Measurements from ENCODE around the gene USHBP1.

The USHBP1 gene

DNA sequence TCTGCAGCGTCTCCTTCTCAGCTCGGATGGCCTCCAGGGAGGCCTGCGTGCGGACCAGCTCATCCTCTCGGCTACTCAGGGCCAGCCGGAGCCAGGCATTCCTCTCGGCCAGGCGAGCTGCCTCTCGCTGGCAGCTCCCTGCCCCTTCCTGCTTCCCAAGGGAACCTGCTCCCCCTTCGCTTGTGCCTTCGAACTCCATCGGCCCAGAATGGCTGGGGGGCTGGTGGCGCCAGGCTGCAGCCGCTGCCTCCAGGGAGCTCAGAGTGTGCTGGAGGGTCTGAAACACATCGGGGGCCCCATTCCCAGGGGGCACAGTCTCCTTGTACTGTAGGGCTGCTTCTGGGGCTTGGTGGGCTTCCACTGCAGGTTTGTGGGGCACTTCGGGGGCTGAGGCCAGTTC, 2.0 kb downstream of the USHBP1 start:
- no peak for DNase-seq

DNA sequence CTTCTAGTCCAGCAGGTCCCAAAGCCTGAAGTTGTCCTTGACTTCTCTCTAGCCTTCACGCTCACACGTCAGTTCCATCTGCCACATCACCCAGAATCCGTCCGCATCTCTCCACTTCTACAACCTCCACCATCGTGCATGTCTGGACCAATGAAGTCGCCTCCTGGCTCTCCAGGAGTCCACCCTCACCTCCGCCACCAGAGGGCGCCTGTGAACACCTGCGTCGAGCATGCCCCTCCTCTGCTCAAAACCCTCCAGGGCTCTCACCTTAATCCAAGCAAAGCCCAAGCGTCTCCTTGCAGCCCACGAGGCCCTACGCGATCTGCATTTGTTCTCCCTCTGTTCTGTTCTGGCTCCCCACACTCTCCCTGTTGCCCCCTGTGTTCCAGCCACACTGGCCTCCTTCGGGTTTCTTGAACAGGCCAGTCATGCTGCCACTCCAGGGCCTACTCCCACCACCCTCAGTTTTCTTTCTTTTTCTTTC, 3.7 kb downstream of the USHBP1 start:
- DNase-seq = peak; percentile 68

GRCh38 chr19:17259934-17260333, 4.6 kb downstream of the USHBP1 start:
- DNase-seq = no peak

DNA sequence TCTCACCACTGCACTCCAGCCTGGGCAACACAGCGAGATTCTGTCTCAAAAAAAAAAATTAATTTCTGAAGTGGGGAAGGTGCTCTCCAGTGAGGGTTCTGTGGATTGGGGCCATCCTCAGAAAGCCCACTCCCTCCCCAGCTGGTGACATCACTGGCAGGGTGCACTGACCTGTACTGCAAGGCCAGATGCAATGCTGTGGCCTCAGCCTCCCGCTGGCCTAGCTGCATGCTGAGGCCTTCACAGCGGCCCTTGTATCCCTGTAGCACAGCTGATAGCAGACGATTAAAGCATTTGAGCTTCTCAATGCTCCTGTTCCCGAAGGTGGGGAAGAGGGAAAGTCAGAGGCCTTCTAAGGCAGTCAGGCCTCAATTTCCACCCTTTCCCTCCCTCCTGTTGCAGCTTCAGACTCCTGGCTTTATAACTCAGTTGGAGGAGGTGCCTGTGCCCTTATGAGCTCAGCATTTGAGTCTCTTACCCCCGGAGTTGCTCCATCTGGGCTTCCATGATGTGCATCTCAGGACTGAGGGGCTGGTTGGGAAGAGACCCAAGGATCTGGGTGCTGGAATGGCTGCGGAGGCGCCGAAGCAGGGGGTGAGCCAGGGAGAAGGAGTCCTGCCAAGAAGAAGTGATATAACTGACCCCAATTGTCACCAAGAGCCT, 5.3 kb downstream of the USHBP1 start:
- DNase-seq = no peak

- no peak for DNase-seq
Observed at GRCh38 chr19:17256130-17256529, 8.4 kb downstream of the USHBP1 start.

DNA sequence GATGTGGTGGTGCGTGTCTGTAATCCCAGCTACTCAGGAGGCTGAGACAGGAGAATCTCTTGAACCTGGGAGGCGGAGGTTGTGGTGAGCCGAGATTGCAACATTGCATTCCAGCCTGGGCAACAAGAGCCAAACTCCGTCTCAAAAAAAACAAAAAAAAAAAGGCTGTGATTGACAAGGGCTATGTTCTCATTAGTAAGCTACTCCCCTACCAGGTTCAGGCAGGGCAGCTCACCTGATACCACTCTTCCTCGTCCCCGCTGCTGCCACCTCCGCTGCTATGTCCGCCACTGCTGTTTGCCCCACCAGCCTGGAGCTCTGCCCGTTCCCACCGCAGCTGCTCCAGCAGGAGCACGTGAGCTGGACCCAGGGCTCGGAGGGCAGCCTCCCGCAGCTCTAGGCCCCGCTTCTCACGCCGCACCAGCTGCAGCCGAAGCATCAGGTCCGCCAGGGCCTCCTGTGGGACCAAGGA, 9.4 kb downstream of the USHBP1 start:
- no peak for DNase-seq

- no peak for DNase-seq
Observed at GRCh38 chr19:17254636-17255035, 9.9 kb downstream of the USHBP1 start.

DNA sequence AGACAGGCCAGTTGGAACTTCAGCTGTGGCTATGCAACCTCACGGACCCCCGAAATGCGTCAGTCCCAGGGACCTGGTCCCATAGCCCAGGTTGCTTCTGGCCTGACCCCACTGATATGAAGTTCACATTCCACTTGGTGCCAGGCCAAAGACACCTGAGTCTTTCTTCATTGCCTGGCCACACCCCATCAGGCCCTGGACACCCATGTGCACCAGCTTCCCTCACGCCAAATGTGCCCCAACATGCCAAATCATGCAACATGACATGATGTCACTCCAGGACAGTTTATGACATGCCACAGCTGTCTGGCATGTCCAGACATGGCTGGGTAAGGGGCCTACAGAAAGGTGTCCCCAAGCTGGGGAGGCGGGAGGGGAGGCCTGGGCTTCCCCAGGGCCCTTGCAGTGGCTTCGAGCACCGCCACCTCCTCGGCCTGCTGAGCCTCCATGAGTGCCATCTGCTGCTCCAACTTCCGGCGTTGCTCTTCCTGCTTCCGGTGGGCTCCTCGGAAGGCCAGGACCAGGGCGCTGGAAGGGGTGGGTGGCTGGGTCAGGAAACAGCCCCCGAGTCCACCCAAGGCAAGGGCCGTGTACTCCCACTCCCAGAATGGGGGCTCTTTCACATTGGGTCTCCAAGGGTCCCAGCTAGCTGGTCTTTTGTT, 14.5 kb downstream of the USHBP1 start:
- no peak for DNase-seq

DNA sequence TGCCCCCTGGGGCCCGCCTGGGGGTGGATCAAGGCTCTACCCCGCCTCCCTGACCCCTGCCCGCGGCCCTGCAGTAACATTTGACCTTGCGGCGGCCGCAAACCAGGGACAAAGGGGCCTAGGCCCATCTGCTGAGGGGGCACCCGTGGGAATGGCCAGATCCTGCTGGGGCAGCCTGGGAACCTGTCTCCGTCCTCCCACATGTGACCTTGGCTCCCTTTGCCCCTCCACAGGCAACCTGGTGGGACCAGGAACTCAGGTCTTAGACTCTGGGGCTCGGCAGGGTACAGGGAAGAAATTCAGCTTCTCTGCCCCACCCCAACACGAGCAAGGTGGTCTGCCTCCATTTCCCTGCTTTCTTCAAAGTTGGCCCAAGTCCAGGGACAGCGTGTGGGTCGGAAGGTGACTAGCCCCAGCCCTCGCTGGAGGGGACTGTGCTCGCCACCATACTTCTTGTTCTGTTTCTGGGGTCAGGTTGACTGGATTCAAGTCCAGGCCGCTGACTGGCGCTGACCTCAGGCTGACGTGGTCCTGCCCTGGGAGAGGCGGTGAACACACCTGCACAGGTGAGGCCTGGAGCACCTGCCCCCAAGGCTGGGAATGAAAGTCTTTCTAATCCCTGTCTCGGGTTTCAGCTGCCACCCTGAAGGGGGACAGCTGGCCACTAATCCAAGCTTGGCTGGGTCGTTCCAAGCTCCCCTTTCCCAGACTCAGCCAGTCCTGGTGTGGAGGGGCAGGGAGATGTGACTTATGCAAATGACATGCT, 16.4 kb downstream of the USHBP1 start:
- DNase-seq = no peak

- no peak for DNase-seq
Observed at GRCh38 chr19:17246681-17247425, 17.7 kb downstream of the USHBP1 start.

GRCh38 chr19:17245535-17245984, 19.0 kb downstream of the USHBP1 start, which contains the start of gene NR2F6:
TSS of gene NR2F6 (minus strand) at chr19:17245919. CDS start at chr19:17245220, 699 bp downstream.
- no peak for DNase-seq

- DNase-seq = no peak
Observed at GRCh38 chr19:17244618-17245534, 19.7 kb downstream of the USHBP1 start.

DNA sequence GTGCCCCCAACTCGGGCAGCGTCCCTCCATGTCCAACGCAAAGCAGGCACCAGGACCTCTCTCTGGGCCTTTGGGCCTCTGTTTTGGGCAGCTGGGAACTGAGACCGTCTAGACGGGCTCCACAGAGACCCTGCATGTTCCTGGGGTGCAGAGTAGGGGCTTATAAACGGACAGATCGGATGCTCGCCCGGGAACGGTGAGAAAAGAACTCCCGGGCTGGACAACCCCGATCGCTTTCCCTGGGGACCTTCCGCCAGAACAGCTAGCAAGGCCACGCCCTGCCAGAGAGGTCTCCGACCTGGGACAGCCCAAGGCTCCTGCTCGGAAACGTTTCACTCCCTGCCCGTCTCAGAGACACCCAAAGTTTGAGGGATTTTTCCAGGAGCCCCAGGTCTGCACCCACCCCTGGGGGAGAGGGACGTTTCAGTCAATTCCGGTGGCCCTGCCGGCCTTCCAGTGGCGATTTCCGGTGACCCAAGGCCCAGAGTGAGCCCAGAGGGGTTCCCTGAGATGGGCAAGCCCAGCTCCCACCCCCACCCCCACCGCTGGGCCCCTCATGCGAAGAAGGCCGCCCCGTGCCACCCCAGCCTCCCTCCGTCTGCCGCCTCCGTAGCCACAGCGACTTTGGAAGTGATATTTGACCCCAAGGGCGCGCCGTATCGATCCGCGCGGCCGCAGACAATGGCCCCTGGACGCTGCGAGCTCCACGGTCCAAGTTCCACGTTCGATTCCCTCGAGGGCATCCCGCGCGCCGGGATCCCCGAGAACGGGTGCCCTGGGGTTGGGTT, 20.5 kb downstream of the USHBP1 start:
- no peak for DNase-seq

DNA sequence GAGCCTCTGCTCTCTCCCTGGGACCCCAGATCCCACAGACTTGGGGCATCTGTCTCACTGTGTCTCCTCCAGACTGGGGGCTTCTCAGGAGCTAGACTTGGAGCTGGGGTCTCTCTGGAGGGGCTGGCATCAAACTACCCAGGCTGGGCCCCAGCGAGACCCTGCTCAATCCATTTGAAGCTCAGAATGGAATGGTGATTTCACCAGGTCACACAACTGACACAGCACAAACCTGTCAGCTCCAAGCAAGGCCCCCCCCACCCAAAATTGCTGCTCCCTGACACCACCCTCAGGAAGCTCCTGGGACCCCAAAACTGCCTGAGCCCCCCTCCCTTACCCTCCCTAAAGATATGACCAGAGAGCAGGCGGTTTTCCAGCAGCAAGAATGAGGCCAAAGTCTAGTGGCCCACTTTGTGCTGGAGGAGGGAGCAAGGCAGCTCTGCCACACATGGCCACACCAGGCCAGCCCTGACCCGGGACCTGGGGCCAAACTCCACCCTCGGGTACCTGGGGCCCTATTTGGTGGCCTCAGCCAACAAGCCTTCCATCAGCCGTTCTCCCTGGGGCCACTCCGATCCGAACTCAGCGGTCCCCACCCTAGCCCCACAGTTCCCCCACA, 21.2 kb downstream of the USHBP1 start:
- DNase-seq = no peak

DNA sequence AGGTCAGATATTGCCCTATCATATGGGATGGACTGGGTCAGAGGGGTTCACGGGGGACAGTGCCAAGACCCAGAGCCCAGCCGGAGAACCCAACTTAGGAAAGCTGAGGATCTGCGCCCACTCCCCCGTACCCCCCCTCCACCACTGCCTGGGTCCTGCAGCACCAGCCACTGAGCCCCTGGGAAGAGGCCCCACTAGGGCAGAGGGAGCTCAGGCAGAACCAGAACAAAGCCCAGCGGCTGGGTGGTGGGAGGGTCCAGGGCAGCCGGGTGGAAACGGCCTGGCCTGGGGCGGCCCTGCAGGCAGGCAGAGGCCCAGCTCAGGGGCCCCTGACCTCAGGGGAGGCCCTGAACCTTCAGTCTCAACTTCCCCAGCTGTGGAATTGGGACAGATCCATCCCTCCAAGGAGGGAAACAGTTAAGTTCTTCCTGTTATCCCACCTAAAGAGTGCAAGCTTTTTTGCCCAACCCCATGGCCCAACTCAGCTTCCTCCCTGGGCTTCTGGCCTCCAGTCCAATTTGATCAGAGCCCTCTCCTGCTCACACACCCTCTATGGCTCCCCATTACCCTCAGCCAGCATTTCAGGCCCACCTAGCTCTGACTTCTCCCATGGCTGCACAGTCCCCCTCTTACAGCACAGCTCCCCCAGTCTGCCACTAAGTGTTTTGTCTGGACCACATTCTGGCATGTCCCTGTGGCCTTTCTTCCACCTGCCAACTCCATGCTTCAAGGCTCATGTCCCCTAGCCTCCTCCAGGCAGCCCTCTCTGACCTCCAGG, 21.9 kb downstream of the USHBP1 start:
- no peak for DNase-seq

GRCh38 chr19:17240826-17241399, 23.6 kb downstream of the USHBP1 start:
- DNase-seq = no peak

GRCh38 chr19:17240062-17240752, 24.3 kb downstream of the USHBP1 start:
- no peak for DNase-seq
